Fibroblast of villous mesenchyme (primary cell): ENCODE data around the gene PCSK1. TPM values are rescaled to one million over a fixed set of nuclear protein-coding genes. Genes with fewer than 3 reads are reported as not detected.

Experiments
- DNase-seq: peaks from one replicate; pipeline ENCODE4 v3.0.0-alpha.2; 2010; ENCODE audit warnings: low read depth
- H3K4me3 ChIP-seq: 2 replicates; pipeline ENCODE4 v1.5.1; 2011; ENCODE audit warnings: low read depth, mild to moderate bottlenecking, low read length
- total RNA-seq: library from RNA; depleted of rRNA; stranded (reverse); fragments of >200 nt; gene quantifications from 2 replicates; pipeline ENCODE4 v1.2.3, GENCODE V29; 2012
- TF ChIP-seq, protein P1 (sequence below): IDR thresholded peaks from 2 replicates; pipeline ENCODE4 v1.5.1; 2012; ENCODE audit warnings: low read depth, mild to moderate bottlenecking, low read length; ENCODE audit not compliant: insufficient read depth

PCSK1 gene
- total RNA-seq, 1 donor: under 0.01 TPM

DNA sequence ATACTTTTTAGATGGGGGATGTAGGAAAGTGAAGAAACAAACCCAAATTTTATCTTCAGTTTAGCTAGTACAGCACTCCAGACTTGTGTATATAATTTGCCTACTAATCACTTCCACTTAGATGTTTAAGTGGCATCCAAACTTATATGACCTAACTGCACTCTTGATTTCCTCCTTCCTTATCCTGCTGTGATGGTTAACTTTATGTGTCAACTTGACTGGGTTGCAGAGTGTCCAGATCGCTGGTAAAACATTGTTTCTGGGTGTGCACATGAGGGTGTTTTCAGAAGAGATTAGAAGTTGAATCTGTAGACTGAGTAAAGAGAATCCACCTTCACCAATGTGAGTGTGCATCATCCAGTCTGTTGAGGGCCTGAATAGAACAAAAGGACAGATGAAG lies 79.8 kb downstream of the PCSK1 start:
- TF ChIP-seq, protein P1, sequence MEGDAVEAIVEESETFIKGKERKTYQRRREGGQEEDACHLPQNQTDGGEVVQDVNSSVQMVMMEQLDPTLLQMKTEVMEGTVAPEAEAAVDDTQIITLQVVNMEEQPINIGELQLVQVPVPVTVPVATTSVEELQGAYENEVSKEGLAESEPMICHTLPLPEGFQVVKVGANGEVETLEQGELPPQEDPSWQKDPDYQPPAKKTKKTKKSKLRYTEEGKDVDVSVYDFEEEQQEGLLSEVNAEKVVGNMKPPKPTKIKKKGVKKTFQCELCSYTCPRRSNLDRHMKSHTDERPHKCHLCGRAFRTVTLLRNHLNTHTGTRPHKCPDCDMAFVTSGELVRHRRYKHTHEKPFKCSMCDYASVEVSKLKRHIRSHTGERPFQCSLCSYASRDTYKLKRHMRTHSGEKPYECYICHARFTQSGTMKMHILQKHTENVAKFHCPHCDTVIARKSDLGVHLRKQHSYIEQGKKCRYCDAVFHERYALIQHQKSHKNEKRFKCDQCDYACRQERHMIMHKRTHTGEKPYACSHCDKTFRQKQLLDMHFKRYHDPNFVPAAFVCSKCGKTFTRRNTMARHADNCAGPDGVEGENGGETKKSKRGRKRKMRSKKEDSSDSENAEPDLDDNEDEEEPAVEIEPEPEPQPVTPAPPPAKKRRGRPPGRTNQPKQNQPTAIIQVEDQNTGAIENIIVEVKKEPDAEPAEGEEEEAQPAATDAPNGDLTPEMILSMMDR: no peak

DNA sequence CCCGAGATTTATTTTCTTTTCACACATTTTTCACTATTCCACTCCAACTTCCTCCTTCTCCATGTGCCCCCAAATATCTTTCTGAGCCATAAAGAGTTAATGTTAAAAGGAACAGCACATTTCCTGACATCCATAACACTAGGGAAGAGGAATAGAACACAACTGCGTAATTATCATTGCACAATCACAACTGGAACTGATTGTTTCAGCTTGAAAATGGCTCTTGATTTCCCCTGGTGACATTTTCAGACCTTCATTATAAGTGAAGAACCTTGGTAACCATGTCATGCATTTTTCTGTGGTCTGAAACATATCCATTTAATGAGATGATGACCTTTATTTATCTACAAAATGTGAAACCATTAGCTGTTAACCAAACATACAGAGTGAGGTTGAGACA lies 82.4 kb downstream of the PCSK1 start:
- no peak overlapping the region for H3K4me3 ChIP-seq
- TF ChIP-seq, protein P1: no peak
- DNase-seq: peak; percentile 76

More for the DNA sequence above, 79.8 kb downstream of the PCSK1 start:
- no peak overlapping the region for H3K4me3 ChIP-seq
- no peak for DNase-seq

GRCh38 chr5:96348536-96348935 lies 84.5 kb downstream of the PCSK1 start:
- no peak for DNase-seq
- TF ChIP-seq, protein P1: no peak
- H3K4me3 ChIP-seq: no peak overlapping the region

- H3K4me3 ChIP-seq: no peak overlapping the region
- no peak for DNase-seq
- TF ChIP-seq, protein P1: no peak
Measured at GRCh38 chr5:96347502-96348292, 85.4 kb downstream of the PCSK1 start.

GRCh38 chr5:96344678-96345577 lies 88.1 kb downstream of the PCSK1 start:
- no peak overlapping the region for H3K4me3 ChIP-seq
- TF ChIP-seq, protein P1: peak; percentile 63
- peak; percentile 84 for DNase-seq

GRCh38 chr5:96343094-96343493 lies 90.0 kb downstream of the PCSK1 start:
- TF ChIP-seq, protein P1: no peak
- H3K4me3 ChIP-seq: no peak overlapping the region
- no peak for DNase-seq
